Body of pancreas (tissue), 4 donors: ENCODE results near the gene TCP11X1.
"Not testable (repeated sequence)": the region's sequence is repeated elsewhere in the genome, so short reads cannot be mapped to it uniquely, and the experiment has no call there.

Source experiments
- CTCF ChIP-seq, 7 experiments: fragments of 450-650 bp in 4 of 7; fragments of 200-600 bp in 3 of 7; sonication (generic) in 3 of 7; IDR thresholded peaks; one replicate each; pipeline ENCODE4 v1.5.1; 2016 to 2019; ENCODE audit warnings: antibody characterized with exemption in 7 of 7
- POLR2A ChIP-seq, 3 donors: fragments of 450-650 bp; IDR thresholded peaks; one replicate each; pipeline ENCODE4 v1.6.1; 2016; ENCODE audit warnings: antibody characterized with exemption in 3 of 3, mild to moderate bottlenecking in 2 of 3

- not testable (repeated sequence) for TF ChIP-seq CTCF, POLR2A (IDR thresholded peaks at IDR 0.05)
Observed at GRCh38 chrX:102214986-102215385, at the start of gene TCP11X1.
